Lower lobe of right lung (tissue), 2 donors: ENCODE data around the gene PARVA. TPM values are rescaled to one million over a fixed set of nuclear protein-coding genes. Genes with fewer than 3 reads are reported as not detected.
A peak's percentile ranks its signal among the peaks of the same experiment; 100 is the strongest.

ENCODE experiments used
- ATAC-seq, 2 donors: fragments of 200-7000 bp; cut with Tn5 transposase; one replicate each; pipeline ENCODE4 v1.9.1; 2020 to 2022; ENCODE audit warnings: mild to moderate bottlenecking in 2 of 2, moderate library complexity in 2 of 2
- DNase-seq: peaks from one replicate; pipeline ENCODE4 v3.0.0-alpha.2; 2020
- H3K27ac ChIP-seq: fragments of 200-600 bp; one replicate; pipeline ENCODE4 v1.8.0; 2022
- H3K27me3 ChIP-seq: fragments of 200-600 bp; one replicate; pipeline ENCODE4 v1.8.0; 2022; ENCODE audit warnings: low read depth
- H3K36me3 ChIP-seq: fragments of 200-600 bp; one replicate; pipeline ENCODE4 v1.8.0; 2022; ENCODE audit warnings: mild to moderate bottlenecking
- H3K4me1 ChIP-seq: fragments of 200-600 bp; one replicate; pipeline ENCODE4 v1.8.0; 2022
- H3K4me3 ChIP-seq: fragments of 200-600 bp; one replicate; pipeline ENCODE4 v1.8.0; 2022; ENCODE audit warnings: mild to moderate bottlenecking
- H3K9me3 ChIP-seq: fragments of 200-600 bp; one replicate; pipeline ENCODE4 v1.8.0; 2022
- intact Hi-C: fragments of 100-400 bp; cut with DNase I; formaldehyde crosslinking; loops from one replicate; pipeline ENCODE4 v1.11.0; 2022
- total RNA-seq: library from RNA; stranded (reverse); fragmentation: NEBNext Ultra II Directional; extraction: Animal tissue kit (Norgen Biotek cat#: 25700); gene quantifications from one replicate; pipeline ENCODE4 v1.2.1, GENCODE V29; 2021
- TF ChIP-seq, protein P1 (sequence below): fragments of 200-600 bp; IDR thresholded peaks from one replicate; pipeline ENCODE4 v1.8.0; 2022; ENCODE audit warnings: antibody characterized with exemption, mild to moderate bottlenecking
- donor health status: DM: no; HTN: yes; CAD: no; lungs with severe emphysema.

PARVA gene
- total RNA-seq, 1 donor from 2014 or later = 58.3 TPM

DNA sequence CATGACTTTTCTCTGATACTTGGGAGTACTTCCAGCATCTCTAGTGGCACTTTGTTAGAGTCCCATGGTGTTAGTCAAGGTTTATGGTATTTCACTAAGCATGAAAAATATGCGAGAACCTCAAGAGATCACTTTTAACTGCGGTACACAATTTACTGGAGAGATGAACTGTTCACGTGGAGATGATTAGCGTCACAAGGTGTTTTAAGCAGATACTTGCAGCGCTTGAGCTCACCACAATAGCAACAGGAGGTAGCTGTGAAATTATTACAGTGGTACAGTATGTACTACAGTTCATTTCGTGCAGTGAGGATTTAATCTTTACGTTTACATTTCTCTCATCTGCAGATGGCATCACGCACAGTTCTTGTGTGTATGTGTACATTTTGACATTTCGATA is 4.5 kb downstream of the PARVA start:
- peak; percentile 39 to 63 for ATAC-seq
- no peaks in the 10 kb centered on the region for H3K9me3 ChIP-seq
- no peak overlapping the region for H3K27ac ChIP-seq
- H3K36me3 ChIP-seq = no peaks in the 10 kb centered on the region
- H3K4me3 ChIP-seq = no peak overlapping the region
- peaks cover 12% of the 10 kb centered on the region for H3K4me1 ChIP-seq
- no peak for DNase-seq
- H3K27me3 ChIP-seq = no peaks in the 10 kb centered on the region
- intact Hi-C loops = no loop called here
- TF ChIP-seq, protein P1, sequence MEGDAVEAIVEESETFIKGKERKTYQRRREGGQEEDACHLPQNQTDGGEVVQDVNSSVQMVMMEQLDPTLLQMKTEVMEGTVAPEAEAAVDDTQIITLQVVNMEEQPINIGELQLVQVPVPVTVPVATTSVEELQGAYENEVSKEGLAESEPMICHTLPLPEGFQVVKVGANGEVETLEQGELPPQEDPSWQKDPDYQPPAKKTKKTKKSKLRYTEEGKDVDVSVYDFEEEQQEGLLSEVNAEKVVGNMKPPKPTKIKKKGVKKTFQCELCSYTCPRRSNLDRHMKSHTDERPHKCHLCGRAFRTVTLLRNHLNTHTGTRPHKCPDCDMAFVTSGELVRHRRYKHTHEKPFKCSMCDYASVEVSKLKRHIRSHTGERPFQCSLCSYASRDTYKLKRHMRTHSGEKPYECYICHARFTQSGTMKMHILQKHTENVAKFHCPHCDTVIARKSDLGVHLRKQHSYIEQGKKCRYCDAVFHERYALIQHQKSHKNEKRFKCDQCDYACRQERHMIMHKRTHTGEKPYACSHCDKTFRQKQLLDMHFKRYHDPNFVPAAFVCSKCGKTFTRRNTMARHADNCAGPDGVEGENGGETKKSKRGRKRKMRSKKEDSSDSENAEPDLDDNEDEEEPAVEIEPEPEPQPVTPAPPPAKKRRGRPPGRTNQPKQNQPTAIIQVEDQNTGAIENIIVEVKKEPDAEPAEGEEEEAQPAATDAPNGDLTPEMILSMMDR = no peak

DNA sequence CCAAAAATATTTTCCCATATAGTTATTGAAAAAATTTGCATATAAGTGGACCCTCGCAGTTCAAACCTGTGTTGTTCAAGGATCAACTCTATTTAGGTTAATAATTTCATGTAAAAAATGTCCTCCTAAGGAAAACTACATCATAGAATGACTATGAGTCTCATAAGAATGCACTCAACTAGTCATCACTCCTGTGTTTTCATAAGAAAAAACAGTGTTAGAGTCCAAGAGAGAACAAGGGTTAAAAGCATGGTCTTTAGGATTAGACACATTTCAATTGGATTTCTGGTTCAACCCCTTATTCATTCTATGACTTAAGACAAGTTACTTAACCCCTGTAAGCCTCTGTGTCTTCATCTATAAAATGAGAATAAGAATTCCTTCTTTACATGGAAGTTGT is 5.1 kb downstream of the PARVA start:
- no peaks in the 10 kb centered on the region for H3K27me3 ChIP-seq
- intact Hi-C loops = no loop called here
- TF ChIP-seq, protein P1 = no peak
- no peaks in the 10 kb centered on the region for H3K9me3 ChIP-seq
- no peak overlapping the region for H3K27ac ChIP-seq
- no peak overlapping the region for H3K4me3 ChIP-seq
- no peaks in the 10 kb centered on the region for H3K36me3 ChIP-seq
- DNase-seq (no peak), ATAC-seq (no peak)
- H3K4me1 ChIP-seq = peaks cover 10% of the 10 kb centered on the region

DNA sequence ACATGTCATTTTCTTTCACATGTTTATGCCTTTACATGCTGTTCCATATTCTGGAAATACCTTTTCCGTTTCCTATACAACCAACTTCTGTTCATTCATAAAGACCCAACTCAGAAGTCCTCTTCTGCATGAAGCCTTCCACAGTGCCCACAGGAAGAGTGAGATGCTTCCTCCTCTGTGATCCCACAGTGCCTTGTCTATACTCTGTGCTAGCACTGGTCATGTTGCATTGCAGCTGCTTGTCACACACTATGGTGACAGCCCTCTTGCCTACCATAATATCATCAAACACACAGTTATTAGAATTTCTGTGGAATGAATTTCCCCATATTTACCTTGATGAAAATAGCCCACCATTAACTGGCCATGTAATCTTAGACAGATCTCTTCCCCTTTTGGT is 8.9 kb downstream of the PARVA start:
- TF ChIP-seq, protein P1 = no peak
- Histone ChIP-seq H3K27ac (no peak overlapping the region), H3K4me3 (no peak overlapping the region), H3K4me1 (peaks cover 22% of the 10 kb centered on the region), H3K9me3 (no peaks in the 10 kb centered on the region), H3K27me3 (no peaks in the 10 kb centered on the region), H3K36me3 (no peaks in the 10 kb centered on the region)
- ATAC-seq (no peak), DNase-seq (no peak)
- intact Hi-C loops = no loop called here

DNA sequence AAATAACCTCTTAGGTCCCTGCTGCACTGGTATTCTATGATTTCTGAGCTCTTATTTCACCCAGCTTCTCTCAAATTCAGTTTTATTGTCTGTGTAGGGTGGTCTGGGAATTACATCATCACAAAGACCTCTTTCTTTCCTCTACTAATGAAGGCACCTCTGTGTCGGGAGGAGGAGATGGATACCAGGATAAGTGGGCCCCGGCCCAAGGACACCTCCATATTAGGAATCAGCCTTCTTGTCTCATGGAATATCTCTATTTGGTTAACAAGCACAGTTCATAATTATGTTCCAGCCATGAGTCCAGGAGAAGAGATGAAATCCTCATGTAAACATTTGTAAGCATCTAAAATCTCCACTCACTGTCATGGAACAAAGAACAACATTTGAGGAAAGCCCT is 9.4 kb downstream of the PARVA start:
- Histone ChIP-seq H3K4me3 (no peak overlapping the region), H3K9me3 (no peaks in the 10 kb centered on the region), H3K27ac (no peak overlapping the region), H3K36me3 (no peaks in the 10 kb centered on the region), H3K4me1 (peaks cover 23% of the 10 kb centered on the region), H3K27me3 (no peaks in the 10 kb centered on the region)
- intact Hi-C loops = no loop called here
- DNase-seq = no peak
- ATAC-seq = no peak
- TF ChIP-seq, protein P1 = no peak

DNA sequence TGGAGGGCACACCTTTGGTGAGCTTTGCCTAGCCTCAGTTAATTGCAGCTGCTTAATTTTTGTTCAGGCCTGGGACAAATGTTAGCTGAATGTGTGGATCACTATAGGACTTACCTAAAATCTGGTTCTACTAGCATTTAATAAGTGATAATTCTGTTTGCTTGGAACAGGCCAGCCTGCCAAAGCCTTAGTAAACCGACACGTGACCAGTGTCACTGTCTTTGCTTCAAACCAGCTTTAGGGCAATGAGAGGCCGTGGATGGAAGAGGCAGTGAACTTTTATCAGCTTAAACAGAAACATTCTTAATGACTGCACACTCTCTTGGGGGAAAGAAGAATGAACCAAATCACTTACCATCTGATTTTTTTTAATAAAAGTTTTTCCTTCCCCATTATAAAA is 10.8 kb downstream of the PARVA start:
- TF ChIP-seq, protein P1 = no peak
- Histone ChIP-seq H3K4me1 (peaks cover 23% of the 10 kb centered on the region), H3K27me3 (no peaks in the 10 kb centered on the region), H3K4me3 (no peak overlapping the region), H3K36me3 (no peaks in the 10 kb centered on the region), H3K27ac (no peak overlapping the region), H3K9me3 (no peaks in the 10 kb centered on the region)
- intact Hi-C loops = no loop called here
- ATAC-seq (no peak), DNase-seq (no peak)
